Measurements from ENCODE around the gene GJB2.

The GJB2 gene

DNA sequence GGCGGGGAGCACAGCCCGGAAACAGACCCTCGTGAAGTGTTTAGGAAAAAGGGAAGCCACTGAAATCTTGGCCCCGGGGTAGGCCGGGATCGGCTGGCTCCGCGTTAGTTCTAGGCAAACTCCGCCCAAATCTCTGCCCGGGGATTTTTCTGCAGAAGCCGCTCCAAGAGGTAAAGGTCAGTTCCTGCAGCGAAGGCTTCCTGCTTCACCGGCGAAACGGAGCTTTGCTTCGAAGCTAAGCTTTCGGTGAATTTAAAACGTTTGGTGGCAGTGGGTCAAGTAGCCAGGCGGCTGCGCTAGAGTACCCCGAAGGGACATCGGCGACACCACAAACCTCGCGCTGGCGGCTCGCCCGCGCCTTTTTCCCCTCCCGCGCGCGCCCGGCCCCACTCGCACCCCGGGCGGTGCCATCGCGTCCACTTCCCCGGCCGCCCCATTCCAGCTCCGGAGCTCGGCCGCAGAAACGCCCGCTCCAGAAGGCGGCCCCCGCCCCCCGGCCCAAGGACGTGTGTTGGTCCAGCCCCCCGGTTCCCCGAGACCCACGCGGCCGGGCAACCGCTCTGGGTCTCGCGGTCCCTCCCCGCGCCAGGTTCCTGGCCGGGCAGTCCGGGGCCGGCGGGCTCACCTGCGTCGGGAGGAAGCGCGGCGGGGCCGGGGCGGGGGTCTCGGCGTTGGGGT, 441 bp downstream of the GJB2 start:
- DNase-seq, result no peak

- DNase-seq, result no peak
These were observed 1.2 kb downstream of the GJB2 start for GRCh38 chr13:20191311-20192157.

DNA sequence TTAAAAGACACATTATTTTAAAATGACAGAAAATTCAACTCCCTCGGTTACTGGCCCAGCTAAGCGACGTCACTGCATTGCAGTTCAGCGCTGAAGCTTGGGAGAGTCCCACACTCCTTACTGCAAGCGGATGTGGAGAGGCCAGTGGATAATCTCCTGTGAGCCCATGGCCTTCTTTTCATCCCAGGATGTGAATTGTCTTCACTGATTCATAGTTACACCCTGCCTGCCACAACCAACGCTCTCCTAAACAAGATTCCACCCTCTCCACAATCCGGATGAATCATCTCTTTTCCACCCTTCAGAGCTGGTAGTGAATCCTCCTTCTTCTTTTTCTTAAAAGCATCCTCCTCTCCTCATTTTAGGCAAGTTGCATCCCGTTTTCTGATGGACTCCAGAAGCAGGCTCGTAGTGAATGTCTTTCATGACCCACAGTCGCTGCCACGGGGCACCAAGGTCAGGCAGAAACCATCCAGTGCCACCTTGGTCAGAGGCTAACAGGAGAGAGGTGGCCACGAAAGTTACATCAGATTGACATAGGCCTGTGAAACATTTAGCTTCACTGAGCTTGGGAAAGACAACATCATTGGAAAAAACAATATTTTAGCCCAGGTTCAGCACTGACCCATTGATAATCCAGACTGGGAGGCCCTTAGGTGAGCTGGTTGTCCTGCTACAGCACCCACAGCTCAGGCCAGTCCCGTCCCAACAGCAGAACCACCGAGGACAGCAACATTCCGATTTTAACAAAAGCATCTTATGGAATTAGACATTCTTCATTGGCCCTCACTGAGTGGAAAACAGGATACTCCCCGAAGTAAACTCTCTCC, 2.0 kb downstream of the GJB2 start:
- peak; percentile 87 for DNase-seq

- no peak for DNase-seq
These were observed 2.7 kb downstream of the GJB2 start for GRCh38 chr13:20190076-20190475.

DNA sequence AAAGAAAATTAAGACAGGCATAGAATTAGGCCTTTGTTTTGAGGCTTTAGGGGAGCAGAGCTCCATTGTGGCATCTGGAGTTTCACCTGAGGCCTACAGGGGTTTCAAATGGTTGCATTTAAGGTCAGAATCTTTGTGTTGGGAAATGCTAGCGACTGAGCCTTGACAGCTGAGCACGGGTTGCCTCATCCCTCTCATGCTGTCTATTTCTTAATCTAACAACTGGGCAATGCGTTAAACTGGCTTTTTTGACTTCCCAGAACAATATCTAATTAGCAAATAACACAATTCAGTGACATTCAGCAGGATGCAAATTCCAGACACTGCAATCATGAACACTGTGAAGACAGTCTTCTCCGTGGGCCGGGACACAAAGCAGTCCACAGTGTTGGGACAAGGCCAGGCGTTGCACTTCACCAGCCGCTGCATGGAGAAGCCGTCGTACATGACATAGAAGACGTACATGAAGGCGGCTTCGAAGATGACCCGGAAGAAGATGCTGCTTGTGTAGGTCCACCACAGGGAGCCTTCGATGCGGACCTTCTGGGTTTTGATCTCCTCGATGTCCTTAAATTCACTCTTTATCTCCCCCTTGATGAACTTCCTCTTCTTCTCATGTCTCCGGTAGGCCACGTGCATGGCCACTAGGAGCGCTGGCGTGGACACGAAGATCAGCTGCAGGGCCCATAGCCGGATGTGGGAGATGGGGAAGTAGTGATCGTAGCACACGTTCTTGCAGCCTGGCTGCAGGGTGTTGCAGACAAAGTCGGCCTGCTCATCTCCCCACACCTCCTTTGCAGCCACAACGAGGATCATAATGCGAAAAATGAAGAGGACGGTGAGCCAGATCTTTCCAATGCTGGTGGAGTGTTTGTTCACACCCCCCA, 3.8 kb downstream of the GJB2 start:
- no peak for DNase-seq

GRCh38 chr13:20186771-20187170, 6.0 kb downstream of the GJB2 start:
- no peak for DNase-seq

DNA sequence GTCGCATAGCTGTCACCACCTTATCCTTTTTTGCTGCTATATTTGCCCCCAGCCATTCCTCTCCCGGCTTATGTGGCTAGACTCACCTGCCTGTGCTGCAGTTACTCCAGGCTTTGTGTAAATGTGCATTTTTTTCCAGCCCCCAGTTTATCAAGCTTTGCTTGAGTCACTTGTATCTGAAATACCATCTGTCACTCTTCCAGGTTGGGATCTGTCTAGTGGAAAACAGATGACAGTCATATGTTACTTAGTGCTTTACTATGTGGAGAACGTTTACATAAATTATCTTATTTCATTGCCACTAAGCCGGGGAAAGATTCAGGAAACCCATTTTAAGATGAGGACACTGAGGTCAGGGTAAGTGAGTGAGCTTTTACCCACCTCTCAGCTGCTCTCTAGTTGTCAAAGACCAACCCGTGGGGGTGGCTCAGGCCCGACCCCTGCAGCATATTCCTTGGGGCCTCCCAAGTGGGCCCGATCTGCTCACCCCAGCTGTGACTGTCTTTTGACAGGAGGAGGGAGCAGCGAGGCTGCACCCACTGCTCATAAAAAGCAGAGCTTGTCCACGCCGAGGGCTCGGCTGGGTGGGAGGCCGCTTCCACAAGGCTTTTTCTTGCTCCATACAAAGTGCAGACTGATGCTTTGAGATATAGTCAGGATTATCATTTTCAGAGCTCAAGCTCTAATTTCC, 7.2 kb downstream of the GJB2 start:
- DNase-seq, result no peak

GRCh38 chr13:20182231-20182846, 10.4 kb downstream of the GJB2 start:
- DNase-seq, result peak; percentile 66

DNA sequence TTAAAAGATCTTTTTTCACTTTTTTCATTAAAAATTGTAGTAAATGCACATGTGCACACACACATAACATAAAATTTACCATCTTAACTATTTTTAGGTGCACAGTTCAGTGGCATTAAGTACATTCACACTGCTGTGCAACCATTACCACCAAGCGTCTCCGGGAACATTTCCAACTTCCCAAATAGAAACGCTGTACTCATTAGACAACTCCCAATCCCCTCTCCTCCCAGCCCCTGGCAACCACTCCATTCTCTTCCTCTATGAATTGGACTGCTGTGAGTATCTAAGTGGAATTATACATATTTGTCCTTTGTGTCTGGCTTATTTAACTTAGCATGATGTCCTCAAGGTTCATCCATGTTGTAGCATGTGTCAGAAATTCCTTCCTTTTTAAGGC, 11.6 kb downstream of the GJB2 start:
- no peak for DNase-seq

GRCh38 chr13:20178156-20178555, 14.6 kb downstream of the GJB2 start:
- no peak for DNase-seq

DNA sequence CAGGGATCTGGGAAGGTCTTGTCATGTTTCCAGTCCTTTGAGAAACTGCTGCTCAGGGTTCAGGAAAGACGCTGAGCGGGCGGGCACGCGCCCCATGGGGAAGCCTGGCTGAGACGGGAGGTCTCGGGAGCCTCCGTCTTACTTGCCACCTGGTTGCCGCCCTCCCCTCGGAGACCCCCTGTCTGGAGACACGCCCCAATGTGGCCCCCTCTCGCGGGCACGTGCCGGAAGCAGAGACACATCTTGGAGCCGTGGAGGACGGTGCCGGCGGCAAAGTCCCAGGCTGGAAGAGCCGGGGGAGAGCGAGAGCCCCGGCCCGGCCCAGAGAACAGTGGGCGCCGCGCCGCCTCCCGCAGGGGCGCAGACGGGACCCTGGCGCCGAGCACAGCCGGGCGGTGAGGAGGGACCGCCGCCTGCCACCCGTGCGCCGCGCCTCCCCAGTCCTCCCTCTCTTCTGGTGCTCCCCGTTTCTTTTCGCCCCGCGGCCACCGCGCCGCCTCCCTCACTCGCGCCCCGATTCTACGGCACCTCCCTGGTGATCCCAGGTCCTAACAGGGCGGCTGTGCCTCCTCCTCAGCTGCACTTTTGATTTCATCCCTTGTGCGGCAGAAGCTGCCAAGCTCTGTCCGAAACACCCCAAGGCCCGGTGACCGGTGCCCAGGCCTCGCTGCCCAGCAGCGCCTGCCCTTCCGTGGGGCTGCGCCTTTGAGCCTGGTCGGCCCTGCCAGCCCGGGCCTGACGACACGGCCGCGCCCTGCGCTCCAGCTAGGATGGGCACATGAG, 15.5 kb downstream of the GJB2 start:
- DNase-seq, result no peak

DNA sequence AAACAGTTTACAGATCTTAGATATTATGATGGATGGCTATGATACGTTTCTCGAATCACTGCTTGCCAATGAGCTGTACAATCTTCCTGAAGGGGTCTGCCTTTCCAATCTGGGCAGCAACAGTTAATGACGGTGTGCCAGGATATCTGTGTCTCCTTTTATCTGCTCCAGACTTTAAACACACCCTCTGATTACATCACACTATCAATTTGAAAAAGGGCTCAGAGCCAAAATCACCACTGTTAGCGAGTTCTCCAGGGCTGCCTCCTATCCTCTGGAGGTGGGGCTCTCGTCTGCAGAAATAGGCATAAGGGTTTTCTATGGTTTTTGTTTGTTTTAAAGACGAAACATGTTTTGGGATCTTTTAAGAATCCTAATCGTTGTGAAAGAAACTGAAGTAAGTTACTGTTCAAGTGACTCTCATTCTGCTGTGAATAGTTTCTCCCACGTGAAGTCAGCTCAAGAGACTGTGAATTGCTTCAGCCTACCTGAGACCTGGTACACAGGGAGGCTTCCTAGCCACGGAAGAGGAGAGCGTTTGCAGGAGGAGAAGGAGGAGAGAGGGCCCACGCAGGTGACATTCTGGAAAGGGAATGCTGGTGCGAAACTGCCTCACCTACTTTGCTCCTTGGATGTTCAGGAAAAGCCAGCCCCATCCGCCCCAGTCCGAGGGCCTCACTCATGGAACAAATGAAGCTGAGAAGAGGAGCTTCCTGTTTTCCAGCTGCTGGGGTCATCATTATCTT, 16.7 kb downstream of the GJB2 start:
- DNase-seq, result no peak

- no peak for DNase-seq
These were observed 17.3 kb downstream of the GJB2 start for GRCh38 chr13:20175406-20175794.

DNA sequence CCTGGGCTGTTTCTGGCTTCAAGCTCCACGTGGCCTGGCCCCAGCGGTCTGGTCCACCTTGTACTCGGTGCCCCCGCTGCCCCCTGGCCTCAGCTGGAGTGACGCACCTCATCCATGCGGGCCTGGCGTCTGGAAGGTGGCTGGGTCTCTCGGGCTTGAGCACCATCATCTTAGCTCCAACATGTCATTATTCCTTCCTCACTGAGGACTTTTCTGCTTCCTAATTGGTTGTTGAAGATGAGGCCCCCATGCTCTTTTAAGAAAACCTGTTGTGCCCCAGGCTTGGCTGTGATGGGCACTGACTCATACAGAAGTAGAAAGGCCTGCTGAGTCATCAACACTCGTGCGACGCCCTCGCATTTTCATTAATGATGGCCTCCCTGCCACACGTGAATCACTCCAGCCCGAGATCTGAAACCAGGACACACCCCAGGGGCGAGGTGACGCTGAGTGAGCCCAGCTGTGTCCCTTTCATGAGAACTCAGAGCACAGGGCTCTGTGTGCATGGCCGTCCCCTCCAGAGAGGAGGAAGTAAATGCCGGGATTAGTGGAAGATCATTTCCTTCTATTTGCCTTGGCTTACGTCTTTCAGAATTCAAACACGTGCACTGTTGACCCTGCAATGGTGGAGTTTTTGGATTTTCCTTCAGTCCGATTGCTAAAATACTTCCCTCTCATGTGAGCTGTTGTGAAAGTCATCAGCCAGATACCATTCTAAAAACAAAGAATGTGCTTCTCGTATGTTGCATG, 17.9 kb downstream of the GJB2 start:
- DNase-seq, result peak; percentile 89

- DNase-seq, result no peak
These were observed 19.5 kb downstream of the GJB2 start for GRCh38 chr13:20173116-20173746.

GRCh38 chr13:20171364-20171763, 21.4 kb downstream of the GJB2 start:
- no peak for DNase-seq

- DNase-seq, result no peak
These were observed 21.8 kb downstream of the GJB2 start for GRCh38 chr13:20170921-20171320.

DNA sequence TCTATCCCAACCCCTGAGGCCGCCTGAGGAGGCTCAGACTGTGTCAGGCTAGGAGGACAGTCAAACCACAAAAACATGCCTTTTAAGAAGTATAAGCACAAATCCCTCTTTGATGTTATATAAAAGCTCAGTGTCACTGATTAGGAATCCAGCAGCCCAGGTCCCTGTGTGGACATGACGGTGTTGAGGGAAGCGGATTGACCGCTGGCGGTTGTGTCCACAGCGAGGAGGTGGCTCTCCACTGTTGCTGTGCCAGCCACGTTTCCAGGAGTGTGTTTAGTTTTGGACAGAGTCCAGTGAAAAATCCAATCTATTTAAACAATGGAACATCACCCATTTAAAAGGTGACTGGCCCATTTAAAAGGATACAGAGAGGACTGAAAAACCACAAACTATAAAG, 24.3 kb downstream of the GJB2 start:
- no peak for DNase-seq

Measured in fibroblast of skin of right quadriceps (primary cell).